Ovary (tissue), 9 donors: ENCODE measurements around the gene MUC6. TPM values are rescaled to one million over a fixed set of nuclear protein-coding genes. Genes with fewer than 3 reads are reported as not detected.

ENCODE experiments used
- DNase-seq, 5 donors: peaks; one replicate each; pipeline ENCODE4 v3.0.0-alpha.2; 2019 to 2020
- H3K27ac ChIP-seq, 2 donors: fragments of 200-600 bp; one replicate each; pipeline versions ENCODE4 v1.5.1 to v1.8.0; 2019 to 2022
- H3K27me3 ChIP-seq: fragments of 200-600 bp; one replicate; pipeline ENCODE4 v1.8.0; 2022
- H3K36me3 ChIP-seq: fragments of 200-600 bp; sonication (generic); one replicate; pipeline ENCODE4 v1.5.1; 2019
- H3K4me1 ChIP-seq: one replicate; pipeline ENCODE4 v1.8.1; 2013; ENCODE audit warnings: mild to moderate bottlenecking, moderate library complexity; ENCODE audit not compliant: insufficient read depth
- H3K4me3 ChIP-seq: fragments of 200-600 bp; sonication (generic); one replicate; pipeline ENCODE4 v1.5.1; 2017
- H3K9me3 ChIP-seq, 2 donors: fragments of 200-600 bp in 1 of 2; sonication (generic) in 1 of 2; one replicate each; pipeline versions ENCODE4 v1.5.1 to v1.8.1; 2013 to 2019; ENCODE audit warnings: mild to moderate bottlenecking in 1 of 2, moderate library complexity in 1 of 2
- CTCF ChIP-seq, 3 donors: fragments of 450-650 bp in 2 of 3; fragments of 200-600 bp in 1 of 3; IDR thresholded peaks; one replicate each; pipeline versions ENCODE4 v1.5.1 to v1.8.0; 2016 to 2022; ENCODE audit warnings: antibody characterized with exemption in 3 of 3, mild to moderate bottlenecking in 1 of 3
- EP300 ChIP-seq: sonication (generic); formaldehyde crosslinking; IDR thresholded peaks from one replicate; pipeline ENCODE4 v1.6.1; 2017; ENCODE audit warnings: antibody characterized with exemption
- POLR2A ChIP-seq: fragments of 450-650 bp; IDR thresholded peaks from one replicate; pipeline ENCODE4 v1.6.1; 2017; ENCODE audit warnings: antibody characterized with exemption, mild to moderate bottlenecking, moderate library complexity
- WGBS, 3 donors: extraction: QIAGEN DNeasy Blood & Tissue Kit in 1 of 3; methylation state at CpG; one replicate each; pipeline versions ENCODE4 v1.1.5 to v1.1.7; 2013 to 2017; 5-methylcytosine and 5-hydroxymethylcytosine counted together
- intact Hi-C, 4 donors: fragments of 100-400 bp; cut with DNase I; formaldehyde crosslinking; loops; one replicate each; pipeline versions ENCODE4 v1.11.0 to v1.15.1; 2022 to 2023
- polyA plus RNA-seq, 2 donors: library from polyadenylated mRNA; stranded (reverse); fragments of 200-250 nt in 1 of 2; fragments of 350-450 nt in 1 of 2; fragmentation: Illumina TruSeq in 1 of 2; extraction: RNeasy Lipid Tissue Mini Kit (QIAGEN cat#74804) in 1 of 2; gene quantifications; one replicate each; pipeline ENCODE4 v1.2.3, GENCODE V29; 2013 to 2014
- total RNA-seq, 7 donors: library from RNA; depleted of rRNA in 2 of 7; stranded (reverse); fragments of >200 nt in 2 of 7; fragmentation: NEBNext Ultra II Directional in 3 of 7; extraction: Animal tissue kit (Norgen Biotek cat#: 25700) in 3 of 7; gene quantifications; one replicate each; pipeline versions ENCODE4 v1.1.0 to v1.2.4, GENCODE V29; 2016 to 2023
- donor health status: DM: no; HTN: no; CAD: no; lungs with moderate emphysema.
- donor health status: DM: no; HTN: no; CAD: no.
- donor health status: Bipolar disorder and iron deficiency.
- donor health status: DM: yes; HTN: yes; CAD: no.
- donor health status: DM: no; HTN: no; CAD: no.
- donor health status: DM: yes; HTN: yes; CAD: no.

MUC6 gene
- total and polyA plus RNA-seq, 9 donors = 0.02 to 7.2 (median 0.31) TPM; not detected in 1

- 36 to 41% (median 40%) methylated on average over 36 to 39 of the region's 39 CpGs for WGBS, 3 donors
- no peaks in the 10 kb centered on the region for H3K9me3 ChIP-seq
- intact Hi-C loops = loop anchor here in 1 of 4 donors (10.0 kb wide), 1 partner anchor 196 kb away; no protein-coding TSS in a partner anchor
- TF ChIP-seq CTCF (IDR thresholded peaks at IDR 0.05) (peak; percentile 25 to 73 (median 64)), POLR2A (no peak), EP300 (no peak)
- peak; percentile 51 to 78 (median 59) for DNase-seq
- H3K36me3 ChIP-seq = no peaks in the 10 kb centered on the region
- no peak overlapping the region for H3K27ac ChIP-seq
- no peaks in the 10 kb centered on the region for H3K27me3 ChIP-seq
- H3K4me3 ChIP-seq = no peak overlapping the region
- no peaks in the 10 kb centered on the region for H3K4me1 ChIP-seq
These were observed 14.2 kb upstream of the MUC6 start for GRCh38 chr11:1050581-1051355.

- 66 to 70% (median 68%) methylated on average over 18 of the region's 18 CpGs for WGBS, 3 donors
- DNase-seq = peak in 4 of 5 donors; percentile 5 to 32 (median 10)
- intact Hi-C loops = loop anchor here in 2 of 4 donors (5.0 to 10.0 kb wide), 2 partner anchors 193 to 195 kb away; no protein-coding TSS in a partner anchor
- H3K36me3 ChIP-seq = no peaks in the 10 kb centered on the region
- H3K4me3 ChIP-seq = no peak overlapping the region
- no peaks in the 10 kb centered on the region for H3K4me1 ChIP-seq
- no peak for TF ChIP-seq POLR2A
- no peak for TF ChIP-seq EP300
- no peak for TF ChIP-seq CTCF (IDR thresholded peaks at IDR 0.05)
- H3K9me3 ChIP-seq = no peaks in the 10 kb centered on the region
- H3K27ac ChIP-seq = no peak overlapping the region
- no peaks in the 10 kb centered on the region for H3K27me3 ChIP-seq
These were observed 13.5 kb upstream of the MUC6 start for GRCh38 chr11:1049911-1050580.

GRCh38 chr11:1049431-1049891 is 12.9 kb upstream of the MUC6 start:
- 68 to 77% (median 68%) methylated on average over 7 to 13 of the region's 13 CpGs for WGBS, 3 donors
- no peaks in the 10 kb centered on the region for H3K9me3 ChIP-seq
- peak in 4 of 5 donors; percentile 7 to 25 (median 13) for DNase-seq
- no peaks in the 10 kb centered on the region for H3K36me3 ChIP-seq
- no peaks in the 10 kb centered on the region for H3K4me1 ChIP-seq
- no peak overlapping the region for H3K4me3 ChIP-seq
- intact Hi-C loops = loop anchor here in 1 of 4 donors (5.0 kb wide), 1 partner anchor 192 kb away; no protein-coding TSS in a partner anchor
- TF ChIP-seq EP300 = no peak
- TF ChIP-seq CTCF (IDR thresholded peaks at IDR 0.05) = no peak
- TF ChIP-seq POLR2A = no peak
- H3K27ac ChIP-seq = no peak overlapping the region
- no peaks in the 10 kb centered on the region for H3K27me3 ChIP-seq

- Histone ChIP-seq H3K4me3 (no peak overlapping the region), H3K9me3 (no peaks in the 10 kb centered on the region), H3K27me3 (no peaks in the 10 kb centered on the region), H3K36me3 (no peaks in the 10 kb centered on the region), H3K4me1 (no peaks in the 10 kb centered on the region), H3K27ac (no peak overlapping the region)
- peak in 2 of 5 donors; percentile 9 to 21 for DNase-seq
- intact Hi-C loops = loop anchor here in 1 of 4 donors (5.0 kb wide), 1 partner anchor 192 kb away; no protein-coding TSS in a partner anchor
- TF ChIP-seq EP300 (no peak), CTCF (IDR thresholded peaks at IDR 0.05) (no peak), POLR2A (no peak)
- WGBS, 3 donors = 80 to 90% (median 85%) methylated on average over 6 of the region's 6 CpGs
These were observed 12.5 kb upstream of the MUC6 start for GRCh38 chr11:1049071-1049405.
